Osteoblast (primary cell): Measurements from ENCODE around the gene FOSL2. TPM values are rescaled to one million over a fixed set of nuclear protein-coding genes. Genes with fewer than 3 reads are reported as not detected.

Source experiments
- DNase-seq: peaks from one replicate; pipeline ENCODE4 v3.0.0; 2011; ENCODE audit warnings: low spot score, mixed read lengths; ENCODE audit not compliant: insufficient read length; ENCODE audit errors: missing footprints
- H2AFZ ChIP-seq: 2 replicates; pipeline ENCODE4 v1.6.0; 2011; ENCODE audit warnings: mild to moderate bottlenecking, low read length
- H3K27ac ChIP-seq: 2 replicates; pipeline ENCODE4 v1.5.1; 2011; ENCODE audit warnings: mild to moderate bottlenecking, low read depth, low read length, moderate library complexity
- H3K27me3 ChIP-seq: 2 replicates; pipeline ENCODE4 v1.6.0; 2012; ENCODE audit warnings: mild to moderate bottlenecking, control low read depth, inconsistent platforms, low read length, moderate library complexity; ENCODE audit not compliant: insufficient read depth
- H3K36me3 ChIP-seq: 2 replicates; pipeline ENCODE4 v1.5.1; 2011; ENCODE audit warnings: mild to moderate bottlenecking, low read length, control low read depth, moderate library complexity; ENCODE audit not compliant: insufficient read depth
- H3K4me1 ChIP-seq: 2 replicates; pipeline ENCODE4 v1.5.1; 2011; ENCODE audit warnings: mild to moderate bottlenecking, low read length, control low read depth, moderate library complexity; ENCODE audit not compliant: insufficient read depth
- H3K4me2 ChIP-seq: 2 replicates; pipeline ENCODE4 v1.6.0; 2011; ENCODE audit warnings: mild to moderate bottlenecking, low read length; ENCODE audit not compliant: insufficient read depth
- H3K4me3 ChIP-seq: fragments of 200-600 bp; sonication (generic); 3 replicates; pipeline ENCODE4 v1.5.1; 2012; ENCODE audit warnings: mild to moderate bottlenecking, low read length, inconsistent platforms; ENCODE audit not compliant: insufficient read depth
- H3K79me2 ChIP-seq: 2 replicates; pipeline ENCODE4 v1.6.0; 2012; ENCODE audit warnings: mild to moderate bottlenecking, low read length, control low read depth, inconsistent platforms; ENCODE audit not compliant: insufficient read depth
- H3K9me3 ChIP-seq: 2 replicates; pipeline ENCODE4 v1.5.1; 2011; ENCODE audit warnings: low read depth, low read length, control low read depth
- H4K20me1 ChIP-seq: 2 replicates; pipeline ENCODE4 v1.6.0; 2012; ENCODE audit warnings: mild to moderate bottlenecking, low read length, control low read depth; ENCODE audit not compliant: insufficient read depth
- total RNA-seq: library from RNA; depleted of rRNA; stranded (reverse); fragments of >200 nt; gene quantifications from 2 replicates; pipeline ENCODE4 v1.2.3, GENCODE V29; 2012
- TF ChIP-seq, protein P1 (sequence below): IDR thresholded peaks from 2 replicates; pipeline ENCODE4 v1.5.1; 2011; ENCODE audit warnings: mild to moderate bottlenecking, low read depth, low read length, moderate library complexity; ENCODE audit errors: extremely low read depth

Gene FOSL2
- total RNA-seq, 1 donor = 86.9 TPM

- no peak overlapping the region for H2AFZ ChIP-seq
- no peaks in the 10 kb centered on the region for H3K27me3 ChIP-seq
- no peaks in the 10 kb centered on the region for H4K20me1 ChIP-seq
- DNase-seq = no peak
- H3K4me2 ChIP-seq = no peak overlapping the region
- H3K4me1 ChIP-seq = peaks cover 16% of the 10 kb centered on the region
- H3K9me3 ChIP-seq = no peaks in the 10 kb centered on the region
- TF ChIP-seq, protein P1, sequence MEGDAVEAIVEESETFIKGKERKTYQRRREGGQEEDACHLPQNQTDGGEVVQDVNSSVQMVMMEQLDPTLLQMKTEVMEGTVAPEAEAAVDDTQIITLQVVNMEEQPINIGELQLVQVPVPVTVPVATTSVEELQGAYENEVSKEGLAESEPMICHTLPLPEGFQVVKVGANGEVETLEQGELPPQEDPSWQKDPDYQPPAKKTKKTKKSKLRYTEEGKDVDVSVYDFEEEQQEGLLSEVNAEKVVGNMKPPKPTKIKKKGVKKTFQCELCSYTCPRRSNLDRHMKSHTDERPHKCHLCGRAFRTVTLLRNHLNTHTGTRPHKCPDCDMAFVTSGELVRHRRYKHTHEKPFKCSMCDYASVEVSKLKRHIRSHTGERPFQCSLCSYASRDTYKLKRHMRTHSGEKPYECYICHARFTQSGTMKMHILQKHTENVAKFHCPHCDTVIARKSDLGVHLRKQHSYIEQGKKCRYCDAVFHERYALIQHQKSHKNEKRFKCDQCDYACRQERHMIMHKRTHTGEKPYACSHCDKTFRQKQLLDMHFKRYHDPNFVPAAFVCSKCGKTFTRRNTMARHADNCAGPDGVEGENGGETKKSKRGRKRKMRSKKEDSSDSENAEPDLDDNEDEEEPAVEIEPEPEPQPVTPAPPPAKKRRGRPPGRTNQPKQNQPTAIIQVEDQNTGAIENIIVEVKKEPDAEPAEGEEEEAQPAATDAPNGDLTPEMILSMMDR = no peak
- H3K4me3 ChIP-seq = no peak overlapping the region
- no peaks in the 10 kb centered on the region for H3K79me2 ChIP-seq
- no peaks in the 10 kb centered on the region for H3K36me3 ChIP-seq
- no peak overlapping the region for H3K27ac ChIP-seq
Measured at GRCh38 chr2:28428486-28428885, 35.8 kb downstream of the FOSL2 start.

GRCh38 chr2:28429636-28430376, 37.1 kb downstream of the FOSL2 start:
- Histone ChIP-seq H3K4me3 (no peak overlapping the region), H3K4me2 (no peak overlapping the region), H3K36me3 (no peaks in the 10 kb centered on the region), H3K27ac (no peak overlapping the region), H4K20me1 (no peaks in the 10 kb centered on the region), H3K79me2 (no peaks in the 10 kb centered on the region), H3K27me3 (no peaks in the 10 kb centered on the region), H3K9me3 (no peaks in the 10 kb centered on the region), H2AFZ (no peak overlapping the region), H3K4me1 (peaks cover 5% of the 10 kb centered on the region)
- TF ChIP-seq, protein P1 = no peak
- peak; percentile 29 for DNase-seq

GRCh38 chr2:28430377-28430765, 37.7 kb downstream of the FOSL2 start:
- TF ChIP-seq, protein P1 = no peak
- Histone ChIP-seq H4K20me1 (no peaks in the 10 kb centered on the region), H3K27me3 (no peaks in the 10 kb centered on the region), H3K27ac (no peak overlapping the region), H3K4me1 (peaks cover 5% of the 10 kb centered on the region), H3K36me3 (no peaks in the 10 kb centered on the region), H3K9me3 (no peaks in the 10 kb centered on the region), H2AFZ (no peak overlapping the region), H3K79me2 (no peaks in the 10 kb centered on the region), H3K4me3 (no peak overlapping the region), H3K4me2 (no peak overlapping the region)
- no peak for DNase-seq

- no peaks in the 10 kb centered on the region for H3K27me3 ChIP-seq
- H3K79me2 ChIP-seq = no peaks in the 10 kb centered on the region
- H3K4me2 ChIP-seq = no peak overlapping the region
- H3K4me1 ChIP-seq = peaks cover 5% of the 10 kb centered on the region
- H4K20me1 ChIP-seq = no peaks in the 10 kb centered on the region
- TF ChIP-seq, protein P1 = no peak
- no peak overlapping the region for H2AFZ ChIP-seq
- DNase-seq = no peak
- no peaks in the 10 kb centered on the region for H3K9me3 ChIP-seq
- H3K27ac ChIP-seq = no peak overlapping the region
- no peak overlapping the region for H3K4me3 ChIP-seq
- H3K36me3 ChIP-seq = no peaks in the 10 kb centered on the region
Measured at GRCh38 chr2:28430788-28431418, 38.2 kb downstream of the FOSL2 start.
